ENCODE measurements around the gene ACTG2. TPM values are rescaled to one million over a fixed set of nuclear protein-coding genes. Genes with fewer than 3 reads are reported as not detected.

Gene ACTG2
- total and polyA plus RNA-seq, 2 donors (not counting 1 experiment from before 2014, with no cell fraction given) = 4.1 to 600 TPM

DNA sequence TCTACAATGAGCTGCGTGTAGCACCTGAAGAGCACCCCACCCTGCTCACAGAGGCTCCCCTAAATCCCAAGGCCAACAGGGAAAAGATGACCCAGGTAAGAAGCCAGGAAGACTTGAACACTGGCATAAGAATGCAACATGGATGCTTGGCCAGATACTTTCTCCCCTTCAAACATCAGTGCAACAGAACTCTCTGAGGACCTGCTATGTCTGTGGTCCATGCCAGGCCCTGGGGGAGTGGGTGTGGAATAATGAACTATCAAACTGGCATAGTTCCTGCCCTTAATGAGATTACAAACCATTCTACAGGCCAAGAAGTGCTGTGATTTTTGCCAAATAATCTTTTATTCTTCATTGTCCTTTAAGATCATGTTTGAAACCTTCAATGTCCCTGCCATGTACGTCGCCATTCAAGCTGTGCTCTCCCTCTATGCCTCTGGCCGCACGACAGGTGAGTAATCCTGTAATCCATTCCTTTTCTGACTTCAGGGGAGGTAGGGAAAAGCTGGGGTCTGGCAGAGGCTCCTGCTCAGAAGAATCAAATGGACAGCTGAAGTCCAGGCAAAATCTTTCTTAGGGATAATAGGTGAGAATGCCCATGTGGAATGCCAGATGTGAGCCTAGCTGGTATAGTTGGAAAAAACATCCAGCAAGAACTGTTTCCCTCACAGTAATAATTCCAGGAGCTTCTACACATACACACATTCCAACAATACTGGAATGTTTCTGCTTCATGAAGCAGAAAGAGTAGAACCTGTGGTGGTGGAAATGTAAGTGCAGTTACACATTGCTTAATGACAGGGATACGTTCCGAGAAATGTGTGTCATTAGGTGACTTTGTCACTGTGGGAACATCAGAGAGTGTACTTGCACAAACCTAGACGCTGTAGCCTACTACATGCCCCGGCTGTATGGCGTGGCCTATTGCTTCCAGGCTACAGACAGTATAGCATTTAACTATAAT is 16.2 kb downstream of the ACTG2 start:
- Histone ChIP-seq H3K4me2 (ENCODE audit: extremely low read depth, insufficient read depth, low read length) (no peak overlapping the region), H3K27me3 (ENCODE audit: control insufficient read depth, insufficient read depth, low read length) (no peaks in the 10 kb centered on the region), H3K27ac (ENCODE audit: insufficient read depth, low read length) (no peak overlapping the region), H3K36me3 (ENCODE audit: control insufficient read depth, insufficient read depth, low read length) (peaks cover 4% of the 10 kb centered on the region), H4K20me1 (ENCODE audit: control insufficient read depth, extremely low read depth, insufficient read depth, low read length) (no peaks in the 10 kb centered on the region), H3K4me1 (ENCODE audit: control insufficient read depth, extremely low read depth, insufficient read depth, low read length) (no peaks in the 10 kb centered on the region), H2AFZ (ENCODE audit: low read length) (no peak overlapping the region), H3K9ac (ENCODE audit: insufficient read depth, low read length) (no peak overlapping the region), H3K4me3 (replicated peaks in 1 of 4; ENCODE audit: control extremely low read depth in 1 of 4, insufficient read depth in 1 of 4, low read depth in 3 of 4, low read length in 4 of 4) (no peak overlapping the region), H3K9me3 (ENCODE audit: control insufficient read depth, insufficient read depth, low read depth, low read length) (no peaks in the 10 kb centered on the region), H3K79me2 (ENCODE audit: control insufficient read depth, insufficient read depth, low read length) (no peaks in the 10 kb centered on the region)
- peak in 1 of 2 donors; percentile 65 for DNase-seq (ENCODE audit: low read depth in 2 of 2)
- TF ChIP-seq, protein P1, sequence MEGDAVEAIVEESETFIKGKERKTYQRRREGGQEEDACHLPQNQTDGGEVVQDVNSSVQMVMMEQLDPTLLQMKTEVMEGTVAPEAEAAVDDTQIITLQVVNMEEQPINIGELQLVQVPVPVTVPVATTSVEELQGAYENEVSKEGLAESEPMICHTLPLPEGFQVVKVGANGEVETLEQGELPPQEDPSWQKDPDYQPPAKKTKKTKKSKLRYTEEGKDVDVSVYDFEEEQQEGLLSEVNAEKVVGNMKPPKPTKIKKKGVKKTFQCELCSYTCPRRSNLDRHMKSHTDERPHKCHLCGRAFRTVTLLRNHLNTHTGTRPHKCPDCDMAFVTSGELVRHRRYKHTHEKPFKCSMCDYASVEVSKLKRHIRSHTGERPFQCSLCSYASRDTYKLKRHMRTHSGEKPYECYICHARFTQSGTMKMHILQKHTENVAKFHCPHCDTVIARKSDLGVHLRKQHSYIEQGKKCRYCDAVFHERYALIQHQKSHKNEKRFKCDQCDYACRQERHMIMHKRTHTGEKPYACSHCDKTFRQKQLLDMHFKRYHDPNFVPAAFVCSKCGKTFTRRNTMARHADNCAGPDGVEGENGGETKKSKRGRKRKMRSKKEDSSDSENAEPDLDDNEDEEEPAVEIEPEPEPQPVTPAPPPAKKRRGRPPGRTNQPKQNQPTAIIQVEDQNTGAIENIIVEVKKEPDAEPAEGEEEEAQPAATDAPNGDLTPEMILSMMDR (conservative IDR thresholded peaks at IDR 0.05 in 1 of 2, IDR thresholded peaks at IDR 0.05 in 1 of 2; ENCODE audit: low read depth in 1 of 2, low read length in 2 of 2) = no peak
- TF ChIP-seq EZH2 (IDR thresholded peaks at IDR 0.05; ENCODE audit: low read length, missing control alignments) = no peak

DNA sequence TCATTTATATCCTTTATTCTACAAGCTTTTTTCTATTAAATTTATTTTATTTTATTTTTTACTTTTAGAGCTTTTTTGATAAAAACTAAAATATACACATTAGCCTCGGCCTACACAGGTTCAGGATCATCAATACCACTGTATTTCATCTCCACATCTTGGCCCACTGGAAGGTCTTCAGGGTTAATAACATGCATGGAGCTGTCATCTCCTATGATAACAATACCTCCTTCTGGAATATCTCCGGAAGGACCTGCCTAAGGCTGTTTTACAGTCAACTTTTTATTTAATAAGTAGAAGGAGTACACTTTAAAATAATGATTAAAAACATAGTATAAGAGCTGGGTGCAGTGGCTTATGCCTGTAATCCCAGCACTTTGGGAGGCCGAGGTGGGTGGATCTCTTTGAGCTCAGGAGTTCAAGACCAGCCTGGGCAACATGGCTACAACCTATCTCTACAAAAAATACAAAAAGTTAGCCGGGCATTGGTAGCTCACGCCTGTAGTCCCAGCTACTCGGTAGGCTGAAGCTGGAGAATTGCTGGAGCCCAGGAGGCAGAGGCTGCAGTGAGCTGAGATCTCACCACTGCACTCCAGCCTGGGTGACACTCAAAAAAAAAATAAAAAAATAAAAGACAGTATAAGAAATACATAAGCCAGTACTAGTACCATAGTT is 18.2 kb downstream of the ACTG2 start:
- no peak overlapping the region for H2AFZ ChIP-seq (ENCODE audit: low read length)
- H4K20me1 ChIP-seq (ENCODE audit: control insufficient read depth, extremely low read depth, insufficient read depth, low read length) = no peaks in the 10 kb centered on the region
- H3K27ac ChIP-seq (ENCODE audit: insufficient read depth, low read length) = no peak overlapping the region
- peaks cover 7% of the 10 kb centered on the region for H3K36me3 ChIP-seq (ENCODE audit: control insufficient read depth, insufficient read depth, low read length)
- H3K79me2 ChIP-seq (ENCODE audit: control insufficient read depth, insufficient read depth, low read length) = no peaks in the 10 kb centered on the region
- no peak for DNase-seq (ENCODE audit: low read depth in 2 of 2)
- no peaks in the 10 kb centered on the region for H3K4me1 ChIP-seq (ENCODE audit: control insufficient read depth, extremely low read depth, insufficient read depth, low read length)
- TF ChIP-seq, protein P1 (conservative IDR thresholded peaks at IDR 0.05 in 1 of 2, IDR thresholded peaks at IDR 0.05 in 1 of 2; ENCODE audit: low read depth in 1 of 2, low read length in 2 of 2) = no peak
- no peak for TF ChIP-seq EZH2 (IDR thresholded peaks at IDR 0.05; ENCODE audit: low read length, missing control alignments)
- H3K27me3 ChIP-seq (ENCODE audit: control insufficient read depth, insufficient read depth, low read length) = no peaks in the 10 kb centered on the region
- no peak overlapping the region for H3K9ac ChIP-seq (ENCODE audit: insufficient read depth, low read length)
- H3K4me2 ChIP-seq (ENCODE audit: extremely low read depth, insufficient read depth, low read length) = no peak overlapping the region
- no peak overlapping the region for H3K4me3 ChIP-seq (replicated peaks in 1 of 4; ENCODE audit: control extremely low read depth in 1 of 4, insufficient read depth in 1 of 4, low read depth in 3 of 4, low read length in 4 of 4)
- H3K9me3 ChIP-seq (ENCODE audit: control insufficient read depth, insufficient read depth, low read depth, low read length) = no peaks in the 10 kb centered on the region

DNA sequence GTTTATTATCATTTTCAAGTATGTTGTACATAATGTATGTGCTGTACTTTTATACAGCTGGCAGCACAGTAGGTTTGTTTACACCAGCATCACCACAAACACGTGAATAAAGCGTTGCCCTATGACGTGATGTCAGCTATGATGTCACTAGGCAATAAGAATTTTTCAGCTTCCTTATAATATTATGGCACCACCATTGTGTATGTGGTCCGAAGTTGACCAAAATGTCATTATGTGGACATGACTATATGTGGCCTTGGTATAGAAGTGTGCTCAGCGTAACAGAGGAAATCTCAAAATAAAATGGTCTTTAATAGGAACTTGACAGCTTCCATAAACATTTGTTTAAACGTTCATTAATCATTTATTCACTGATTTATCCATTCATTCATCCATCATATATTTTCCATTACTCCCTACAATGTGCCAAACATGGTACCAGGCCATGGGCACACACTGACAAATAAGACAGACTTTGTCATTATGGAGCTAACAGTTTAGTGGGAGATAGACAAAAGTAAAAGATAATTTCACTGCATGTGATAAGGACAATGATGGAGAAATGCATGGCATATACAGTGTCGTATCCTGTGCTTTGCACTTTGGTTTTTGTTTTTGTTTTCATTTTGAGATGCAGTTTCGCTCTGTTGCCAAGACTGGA is 18.9 kb downstream of the ACTG2 start:
- Histone ChIP-seq H3K36me3 (ENCODE audit: control insufficient read depth, insufficient read depth, low read length) (peaks cover 7% of the 10 kb centered on the region), H3K9me3 (ENCODE audit: control insufficient read depth, insufficient read depth, low read depth, low read length) (no peaks in the 10 kb centered on the region), H4K20me1 (ENCODE audit: control insufficient read depth, extremely low read depth, insufficient read depth, low read length) (no peaks in the 10 kb centered on the region), H3K27me3 (ENCODE audit: control insufficient read depth, insufficient read depth, low read length) (no peaks in the 10 kb centered on the region), H3K4me3 (replicated peaks in 1 of 4; ENCODE audit: control extremely low read depth in 1 of 4, insufficient read depth in 1 of 4, low read depth in 3 of 4, low read length in 4 of 4) (no peak overlapping the region), H3K79me2 (ENCODE audit: control insufficient read depth, insufficient read depth, low read length) (no peaks in the 10 kb centered on the region), H3K27ac (ENCODE audit: insufficient read depth, low read length) (no peak overlapping the region), H3K4me2 (ENCODE audit: extremely low read depth, insufficient read depth, low read length) (no peak overlapping the region), H3K9ac (ENCODE audit: insufficient read depth, low read length) (no peak overlapping the region), H2AFZ (ENCODE audit: low read length) (no peak overlapping the region), H3K4me1 (ENCODE audit: control insufficient read depth, extremely low read depth, insufficient read depth, low read length) (no peaks in the 10 kb centered on the region)
- TF ChIP-seq, protein P1 (conservative IDR thresholded peaks at IDR 0.05 in 1 of 2, IDR thresholded peaks at IDR 0.05 in 1 of 2; ENCODE audit: low read depth in 1 of 2, low read length in 2 of 2) = no peak
- no peak for TF ChIP-seq EZH2 (IDR thresholded peaks at IDR 0.05; ENCODE audit: low read length, missing control alignments)
- DNase-seq (ENCODE audit: low read depth in 2 of 2) = no peak
